ENCODE results near the gene TMEM72.

TMEM72 gene

GRCh38 chr10:44956717-44957706, 45.9 kb downstream of the TMEM72 start:
- no peak for DNase-seq

- no peak for DNase-seq
Observed at GRCh38 chr10:44958196-44958897, 47.2 kb downstream of the TMEM72 start.

- DNase-seq: no peak
Observed at GRCh38 chr10:44958898-44959246, 47.7 kb downstream of the TMEM72 start.

GRCh38 chr10:44959247-44960087, 48.3 kb downstream of the TMEM72 start, which contains the start of gene RASSF4:
Gene RASSF4 (plus strand): TSS chr10:44959802. CDS start chr10:44970203, 10,401 bp downstream.
- DNase-seq: peak; percentile 91

- DNase-seq: no peak
Observed at GRCh38 chr10:44960088-44960460, 48.9 kb downstream of the TMEM72 start.

GRCh38 chr10:44960482-44961229, 49.5 kb downstream of the TMEM72 start:
- no peak for DNase-seq

GRCh38 chr10:44961230-44961571, 50.1 kb downstream of the TMEM72 start:
- DNase-seq: no peak

- DNase-seq: no peak
Observed at GRCh38 chr10:44961931-44962750, 51.0 kb downstream of the TMEM72 start.

GRCh38 chr10:44962870-44963738, 52.0 kb downstream of the TMEM72 start:
- DNase-seq: no peak

- no peak for DNase-seq
Observed at GRCh38 chr10:44963772-44964633, 52.9 kb downstream of the TMEM72 start.

GRCh38 chr10:44965104-44965503, 54.0 kb downstream of the TMEM72 start:
- no peak for DNase-seq

- DNase-seq: no peak
Observed at GRCh38 chr10:44965651-44966097, 54.5 kb downstream of the TMEM72 start.

GRCh38 chr10:44966129-44966815, 55.1 kb downstream of the TMEM72 start:
- DNase-seq: no peak

- no peak for DNase-seq
Observed at GRCh38 chr10:44966816-44967509, 55.8 kb downstream of the TMEM72 start.

GRCh38 chr10:44967616-44968015, 56.5 kb downstream of the TMEM72 start:
- DNase-seq: no peak

- DNase-seq: no peak
Observed at GRCh38 chr10:44968091-44968490, 57.0 kb downstream of the TMEM72 start.

GRCh38 chr10:44968500-44969400, 57.6 kb downstream of the TMEM72 start:
- DNase-seq: no peak

Measured in stimulated activated CD4-positive, alpha-beta T cell treated with anti-CD3 and anti-CD28 coated beads, Interleukin-1b, Interleukin-23, amount 100 ng/mL, for 48 hours (primary cell).